GM19395 (cell line): Measurements from ENCODE around the gene PCDHB8.
"Not testable (repeated sequence)": the region's sequence is repeated elsewhere in the genome, so short reads cannot be mapped to it uniquely, and the experiment has no call there.

Experiments
- ATAC-seq: cut with Tn5 transposase; IDR thresholded peaks from one replicate; pipeline ENCODE4 v1.9.1; 2021; ENCODE audit warnings: mild to moderate bottlenecking, moderate library complexity; ENCODE audit not compliant: unreplicated experiment

Gene PCDHB8

GRCh38 chr5:141225421-141225820 lies 47.8 kb downstream of the PCDHB8 start:
- not testable (repeated sequence) for ATAC-seq
